OCI-LY1 (cell line): ENCODE measurements around the gene IFITM10.

Experiments
- CTCF ChIP-seq: fragments of 200-600 bp; sonication (generic), shearing (Covaris generic); IDR thresholded peaks from 2 replicates; pipeline ENCODE4 v1.5.1; 2017; ENCODE audit warnings: mild to moderate bottlenecking, antibody characterized with exemption, low read length, moderate library complexity, mixed read lengths
- EZH2 ChIP-seq: fragments of 200-600 bp; sonication (generic), shearing (Covaris generic); IDR thresholded peaks from 2 replicates; pipeline ENCODE4 v1.8.0; 2017; ENCODE audit warnings: borderline replicate concordance, mixed run types, mild to moderate bottlenecking, antibody characterized with exemption, low read length, moderate library complexity, mixed read lengths

GRCh38 chr11:1718326-1718725, 32.1 kb downstream of the IFITM10 start:
- TF ChIP-seq CTCF (no peak), EZH2 (no peak)
